Stimulated activated CD8-positive, alpha-beta memory T cell treated with anti-CD3 and anti-CD28 coated beads, Interleukin-4, amount 100 ng/mL, for 48 hours (primary cell): ENCODE results near the gene TIMM44.
A peak's percentile ranks its signal among the peaks of the same experiment; 100 is the strongest.
"Not testable (repeated sequence)": the region's sequence is repeated elsewhere in the genome, so short reads cannot be mapped to it uniquely, and the experiment has no call there.

Source experiments
- DNase-seq: peaks from one replicate; pipeline ENCODE4 v3.0.0-alpha.2; 2020

The TIMM44 gene

GRCh38 chr19:7975037-7975436 lies 31.6 kb upstream of the TIMM44 start:
- DNase-seq: no peak

GRCh38 chr19:7973883-7974282 lies 30.4 kb upstream of the TIMM44 start:
- no peak for DNase-seq

- DNase-seq: no peak
Observed at GRCh38 chr19:7971553-7972520, 28.4 kb upstream of the TIMM44 start.

- peak; percentile 45 for DNase-seq
Observed at GRCh38 chr19:7970716-7971448, 27.4 kb upstream of the TIMM44 start.

- no peak for DNase-seq
Observed at GRCh38 chr19:7969555-7969939, 26.1 kb upstream of the TIMM44 start.

GRCh38 chr19:7968796-7969554 lies 25.5 kb upstream of the TIMM44 start:
- DNase-seq: no peak

GRCh38 chr19:7968008-7968795 lies 24.7 kb upstream of the TIMM44 start:
- no peak for DNase-seq

- no peak for DNase-seq
Observed at GRCh38 chr19:7965921-7966665, 22.6 kb upstream of the TIMM44 start.

- DNase-seq: no peak
Observed at GRCh38 chr19:7965259-7965841, 21.9 kb upstream of the TIMM44 start.

- no peak for DNase-seq
Observed at GRCh38 chr19:7963566-7963965, 20.1 kb upstream of the TIMM44 start.

- DNase-seq: no peak
Observed at GRCh38 chr19:7962644-7963268, 19.3 kb upstream of the TIMM44 start.

GRCh38 chr19:7961920-7962626 lies 18.6 kb upstream of the TIMM44 start:
- no peak for DNase-seq

GRCh38 chr19:7961082-7961481 lies 17.6 kb upstream of the TIMM44 start:
- not testable (repeated sequence) for DNase-seq

- no peak for DNase-seq
Observed at GRCh38 chr19:7959211-7959610, 15.7 kb upstream of the TIMM44 start.

GRCh38 chr19:7955696-7956095 lies 12.2 kb upstream of the TIMM44 start:
- no peak for DNase-seq

GRCh38 chr19:7953576-7953975 lies 10.1 kb upstream of the TIMM44 start:
- no peak for DNase-seq

GRCh38 chr19:7953060-7953459 lies 9.6 kb upstream of the TIMM44 start:
- DNase-seq: no peak

- no peak for DNase-seq
Observed at GRCh38 chr19:7947939-7948338, 4.5 kb upstream of the TIMM44 start.

- peak; percentile 92 for DNase-seq
Observed at GRCh38 chr19:7944177-7944761, 803 bp upstream of the TIMM44 start.

- DNase-seq: no peak
Observed at GRCh38 chr19:7942981-7943443, 454 bp downstream of the TIMM44 start.
